ENCODE results near the gene PCBP2.
"Not testable (repeated sequence)": the region's sequence is repeated elsewhere in the genome, so short reads cannot be mapped to it uniquely, and the experiment has no call there.

PCBP2 gene

DNA sequence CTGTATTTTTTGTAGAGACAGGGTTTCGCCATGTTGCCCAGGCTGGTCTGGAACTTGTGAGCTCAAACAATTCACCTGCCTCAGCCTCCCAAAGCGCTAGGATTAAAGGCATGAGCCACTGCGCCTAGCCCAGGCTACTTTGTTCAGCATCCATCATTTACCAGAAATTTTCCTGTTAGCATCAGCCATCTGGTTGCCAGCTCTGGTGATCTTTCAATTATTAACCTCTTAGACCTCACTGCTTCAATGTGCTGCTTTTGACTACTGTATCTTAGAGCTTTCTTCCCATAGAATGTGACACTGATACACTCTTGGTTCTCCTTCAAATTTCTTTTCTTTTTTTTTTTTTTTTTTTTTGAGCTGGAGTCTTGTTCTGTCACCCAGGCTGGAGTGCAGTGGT lies 33.7 kb upstream of the PCBP2 start:
- no peak overlapping the region for H3K4me3 ChIP-seq (replicated peaks; ENCODE audit: low read depth, low read length)
- no peak for TF ChIP-seq CTCF (IDR thresholded peaks at IDR 0.05; ENCODE audit: insufficient read depth, low read length, poor library complexity, severe bottlenecking)
- H3K36me3 ChIP-seq (ENCODE audit: control insufficient read depth, insufficient read depth, low read length), result no peaks in the 10 kb centered on the region
- no peaks in the 10 kb centered on the region for H3K27me3 ChIP-seq (replicated peaks; ENCODE audit: control insufficient read depth, insufficient read depth, low read length)
- no peak for DNase-seq (ENCODE audit: extremely low read depth, insufficient read length)

GRCh38 chr12:53419756-53420155 lies 32.1 kb upstream of the PCBP2 start:
- no peak overlapping the region for H3K4me3 ChIP-seq (replicated peaks; ENCODE audit: low read depth, low read length)
- TF ChIP-seq CTCF (IDR thresholded peaks at IDR 0.05; ENCODE audit: insufficient read depth, low read length, poor library complexity, severe bottlenecking), result no peak
- H3K36me3 ChIP-seq (ENCODE audit: control insufficient read depth, insufficient read depth, low read length), result no peaks in the 10 kb centered on the region
- H3K27me3 ChIP-seq (replicated peaks; ENCODE audit: control insufficient read depth, insufficient read depth, low read length), result no peaks in the 10 kb centered on the region
- DNase-seq (ENCODE audit: extremely low read depth, insufficient read length), result no peak

GRCh38 chr12:53422247-53422646 lies 29.7 kb upstream of the PCBP2 start:
- H3K4me3 ChIP-seq (replicated peaks; ENCODE audit: low read depth, low read length), result not testable (repeated sequence)

DNA sequence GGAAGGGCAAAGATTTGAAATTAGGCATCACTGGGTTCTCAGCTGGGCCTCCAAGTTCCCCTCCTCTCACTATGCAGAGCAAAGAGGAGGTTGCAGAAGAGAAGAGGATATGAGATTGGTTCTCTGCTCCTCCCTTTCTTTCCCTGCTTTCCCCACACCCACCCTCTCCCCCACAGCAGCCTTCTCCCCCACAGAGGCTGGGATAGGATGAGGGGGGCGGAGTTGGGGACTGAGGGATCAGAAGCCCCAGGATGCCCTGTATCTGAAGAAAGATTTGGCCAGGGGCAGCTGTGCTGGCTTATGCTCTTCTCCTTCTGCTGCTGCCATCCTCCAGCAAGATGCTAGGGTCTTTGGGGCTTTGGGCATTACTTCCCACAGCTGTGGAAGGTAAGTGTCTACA lies 28.3 kb upstream of the PCBP2 start, which contains the start of gene AMHR2:
Gene AMHR2, plus strand, starts transcription at position 259 of the 400 bp plus-strand sequence. Its CDS starts 80 bp downstream, at position 339.
- TF ChIP-seq CTCF (IDR thresholded peaks at IDR 0.05; ENCODE audit: insufficient read depth, low read length, poor library complexity, severe bottlenecking), result no peak
- DNase-seq (ENCODE audit: extremely low read depth, insufficient read length), result no peak

More at GRCh38 chr12:53422247-53422646, 29.7 kb upstream of the PCBP2 start:
- DNase-seq (ENCODE audit: extremely low read depth, insufficient read length); H3K27me3 ChIP-seq (replicated peaks; ENCODE audit: control insufficient read depth, insufficient read depth, low read length); H3K36me3 ChIP-seq (ENCODE audit: control insufficient read depth, insufficient read depth, low read length): not testable (repeated sequence)

DNA sequence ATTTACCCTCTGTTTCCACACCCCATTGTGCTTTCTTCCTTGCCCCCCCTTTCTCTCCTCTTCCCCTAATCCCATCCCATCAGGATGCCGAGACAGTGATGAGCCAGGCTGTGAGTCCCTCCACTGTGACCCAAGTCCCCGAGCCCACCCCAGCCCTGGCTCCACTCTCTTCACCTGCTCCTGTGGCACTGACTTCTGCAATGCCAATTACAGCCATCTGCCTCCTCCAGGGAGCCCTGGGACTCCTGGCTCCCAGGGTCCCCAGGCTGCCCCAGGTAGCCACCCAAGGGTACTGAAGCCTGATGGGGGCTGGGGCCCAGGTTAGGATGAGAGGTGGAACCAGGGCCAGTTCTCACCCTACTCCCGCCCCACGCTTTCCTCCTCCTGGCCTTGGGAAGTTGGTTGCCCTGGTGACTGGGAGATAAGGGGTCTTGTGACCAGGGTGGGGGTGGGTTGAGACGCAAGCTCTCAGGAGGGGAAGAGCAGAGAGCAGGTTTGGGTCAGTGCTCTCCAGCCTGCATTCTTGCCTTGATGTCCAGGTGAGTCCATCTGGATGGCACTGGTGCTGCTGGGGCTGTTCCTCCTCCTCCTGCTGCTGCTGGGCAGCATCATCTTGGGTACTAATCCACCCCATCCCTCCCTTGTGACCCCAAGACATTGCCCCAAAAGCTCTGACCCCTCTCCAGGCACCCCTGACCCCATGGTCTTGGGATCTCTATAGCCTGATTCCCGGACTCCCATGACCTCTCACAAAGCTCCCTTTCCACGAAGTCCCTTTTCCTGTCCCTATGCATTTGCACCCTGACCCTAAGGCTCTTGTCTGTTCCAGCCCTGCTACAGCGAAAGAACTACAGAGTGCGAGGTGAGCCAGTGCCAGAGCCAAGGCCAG lies 27.0 kb upstream of the PCBP2 start:
- no peak for TF ChIP-seq CTCF (IDR thresholded peaks at IDR 0.05; ENCODE audit: insufficient read depth, low read length, poor library complexity, severe bottlenecking)
- H3K36me3 ChIP-seq (ENCODE audit: control insufficient read depth, insufficient read depth, low read length), result no peaks in the 10 kb centered on the region
- no peak for DNase-seq (ENCODE audit: extremely low read depth, insufficient read length)
- H3K4me3 ChIP-seq (replicated peaks; ENCODE audit: low read depth, low read length), result no peak overlapping the region
- no peaks in the 10 kb centered on the region for H3K27me3 ChIP-seq (replicated peaks; ENCODE audit: control insufficient read depth, insufficient read depth, low read length)

More for the DNA sequence above, 28.3 kb upstream of the PCBP2 start, which contains the start of gene AMHR2:
- no peaks in the 10 kb centered on the region for H3K27me3 ChIP-seq (replicated peaks; ENCODE audit: control insufficient read depth, insufficient read depth, low read length)
- no peak within 1 kb of the TSS for H3K4me3 ChIP-seq (replicated peaks; ENCODE audit: low read depth, low read length)
- H3K36me3 ChIP-seq (ENCODE audit: control insufficient read depth, insufficient read depth, low read length), result no peaks in the 10 kb centered on the region

DNA sequence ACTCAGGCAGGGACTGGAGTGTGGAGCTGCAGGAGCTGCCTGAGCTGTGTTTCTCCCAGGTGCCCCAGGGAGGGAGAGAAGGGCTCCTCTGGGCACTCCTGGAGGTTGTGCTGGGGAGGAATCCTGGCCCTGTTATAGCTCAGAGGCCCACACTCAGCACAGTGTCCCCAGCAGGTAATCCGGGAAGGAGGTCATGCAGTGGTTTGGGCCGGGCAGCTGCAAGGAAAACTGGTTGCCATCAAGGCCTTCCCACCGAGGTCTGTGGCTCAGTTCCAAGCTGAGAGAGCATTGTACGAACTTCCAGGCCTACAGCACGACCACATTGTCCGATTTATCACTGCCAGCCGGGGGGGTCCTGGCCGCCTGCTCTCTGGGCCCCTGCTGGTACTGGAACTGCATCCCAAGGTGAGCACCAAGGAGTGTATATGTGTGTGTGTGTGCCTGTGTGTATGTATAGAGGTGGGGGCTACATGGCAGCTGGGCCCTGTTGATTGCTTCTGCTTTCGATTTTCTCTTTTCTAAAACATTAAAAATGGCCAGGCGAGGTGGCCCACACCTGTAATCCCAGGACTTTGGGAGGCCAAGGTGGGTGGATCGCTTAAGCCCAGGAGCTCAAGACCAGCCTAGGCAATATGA lies 26.3 kb upstream of the PCBP2 start:
- no peak for TF ChIP-seq CTCF (IDR thresholded peaks at IDR 0.05; ENCODE audit: insufficient read depth, low read length, poor library complexity, severe bottlenecking)
- no peaks in the 10 kb centered on the region for H3K36me3 ChIP-seq (ENCODE audit: control insufficient read depth, insufficient read depth, low read length)
- H3K4me3 ChIP-seq (replicated peaks; ENCODE audit: low read depth, low read length), result no peak overlapping the region
- DNase-seq (ENCODE audit: extremely low read depth, insufficient read length), result no peak
- no peaks in the 10 kb centered on the region for H3K27me3 ChIP-seq (replicated peaks; ENCODE audit: control insufficient read depth, insufficient read depth, low read length)
